NCI-H69 (cell line): ENCODE measurements around the gene SLC30A2.

Experiments used
- DNase-seq: peaks from one replicate; lab custom pipeline; 2025; lab: John Stamatoyannopoulos, UW

SLC30A2 gene

DNA sequence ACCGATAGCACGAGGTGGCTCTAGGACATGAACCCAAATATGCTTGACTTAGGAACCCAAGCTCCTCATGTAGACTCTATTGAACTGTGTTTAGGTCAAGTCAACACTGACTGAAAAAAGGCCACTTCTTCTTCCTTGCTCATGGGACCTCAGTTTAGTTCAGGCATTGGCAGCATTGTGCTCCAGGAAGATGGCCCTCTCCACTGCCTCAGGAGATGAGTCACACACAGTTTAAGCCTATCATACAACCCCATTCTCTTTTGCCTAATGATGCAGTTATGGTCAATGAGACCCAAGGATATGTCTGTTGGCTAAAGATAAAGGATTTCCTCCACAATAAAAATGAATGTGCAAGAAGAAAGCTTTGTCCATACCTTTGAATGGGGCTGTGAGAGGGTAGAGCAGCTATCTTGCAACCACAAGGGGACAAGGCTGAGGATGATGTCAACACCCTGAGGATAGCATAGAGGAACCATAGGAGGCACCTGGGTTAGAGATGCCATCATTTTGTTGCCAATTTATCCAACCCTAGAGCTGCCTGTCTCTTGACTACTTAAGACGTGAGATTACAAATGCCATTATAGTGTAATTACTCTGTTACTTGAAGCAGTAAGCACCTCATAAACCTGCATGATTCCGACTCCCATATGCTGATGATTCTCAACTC, 24.5 kb upstream of the SLC30A2 start:
- DNase-seq, result no peak

DNA sequence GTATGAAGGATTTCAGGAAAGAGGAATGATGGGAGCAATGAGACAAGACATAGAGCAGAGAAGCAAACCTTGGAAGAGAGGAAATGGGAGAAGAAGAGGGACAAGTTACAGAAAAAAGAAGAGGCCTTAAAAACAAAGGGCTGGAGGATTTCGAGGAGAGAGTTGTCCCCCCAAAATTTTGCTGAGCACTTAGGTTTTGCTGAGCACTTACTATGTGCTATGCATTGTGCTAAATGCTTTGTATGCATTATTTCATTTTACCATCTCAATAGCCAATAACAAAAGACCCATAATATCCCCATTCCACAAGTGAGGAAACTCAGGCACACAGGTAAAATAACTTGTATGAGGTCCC, 24.0 kb upstream of the SLC30A2 start:
- no peak for DNase-seq

DNA sequence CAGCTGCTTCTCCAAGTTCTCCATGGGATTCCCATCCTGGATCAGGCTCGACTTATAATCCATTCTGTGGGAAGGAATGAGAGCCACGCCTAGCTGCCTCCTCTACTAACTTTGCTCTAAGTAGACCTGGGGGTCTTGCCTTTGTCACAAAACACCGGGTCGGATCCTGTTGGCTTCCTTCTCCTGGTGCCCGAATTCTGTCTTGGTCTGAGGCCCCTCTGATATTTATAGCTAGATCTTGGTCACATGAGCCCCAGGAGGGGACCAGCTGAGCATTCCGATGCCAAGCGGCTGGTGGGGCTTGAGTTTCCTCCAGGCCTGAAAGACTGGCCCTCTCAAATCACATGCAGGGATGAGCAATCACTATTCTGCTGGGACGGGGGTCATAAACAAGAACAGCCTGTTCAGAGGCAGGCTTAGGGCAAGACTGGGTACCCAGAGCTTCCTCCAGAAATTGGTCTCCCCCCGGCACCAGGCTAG, 21.6 kb upstream of the SLC30A2 start, which contains the start of gene TRIM63:
TRIM63 (minus strand) TSS at position 199 of the 480 bp plus-strand sequence; CDS start at position 63, 136 bp downstream.
- no peak for DNase-seq

DNA sequence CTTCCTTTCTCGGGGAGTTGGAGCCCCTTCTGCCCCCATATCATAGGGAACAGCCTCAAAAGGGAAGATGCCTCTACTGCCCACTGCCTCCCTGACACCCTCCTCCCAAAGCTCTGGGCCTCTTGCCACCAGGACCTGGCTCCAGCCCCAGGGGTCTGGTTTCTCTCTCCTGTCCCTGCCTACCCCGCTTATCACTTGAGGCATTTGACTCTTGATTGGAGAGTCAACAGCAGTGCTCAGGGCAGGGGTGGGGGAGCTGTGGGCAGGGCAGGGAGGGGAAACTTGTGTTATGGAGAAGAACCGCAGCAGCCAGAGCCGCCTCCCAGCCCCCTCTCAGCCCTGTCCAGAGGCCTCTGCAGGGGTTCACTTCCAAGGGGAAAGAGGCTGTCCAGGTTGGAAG, 20.9 kb upstream of the SLC30A2 start:
- no peak for DNase-seq

DNA sequence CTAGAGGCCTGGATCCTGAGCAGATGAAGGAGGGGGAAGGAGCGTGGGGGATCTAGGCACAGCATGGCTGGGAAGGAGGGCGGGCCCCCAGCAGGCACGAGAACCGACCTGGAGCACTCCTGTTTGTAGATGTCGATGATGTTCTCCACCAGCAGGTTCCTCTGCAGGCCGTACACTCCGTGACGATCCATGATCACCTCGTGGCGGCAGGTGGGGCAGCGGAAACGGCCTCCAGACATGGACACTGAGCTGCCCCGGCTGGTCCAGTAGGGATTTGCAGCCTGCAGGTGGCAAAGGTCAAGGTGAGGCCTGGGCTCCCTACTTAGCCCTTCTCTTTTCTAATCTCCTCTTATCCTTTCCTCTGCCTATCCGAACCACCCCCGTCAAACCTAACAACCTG, 20.2 kb upstream of the SLC30A2 start:
- DNase-seq, result no peak

DNA sequence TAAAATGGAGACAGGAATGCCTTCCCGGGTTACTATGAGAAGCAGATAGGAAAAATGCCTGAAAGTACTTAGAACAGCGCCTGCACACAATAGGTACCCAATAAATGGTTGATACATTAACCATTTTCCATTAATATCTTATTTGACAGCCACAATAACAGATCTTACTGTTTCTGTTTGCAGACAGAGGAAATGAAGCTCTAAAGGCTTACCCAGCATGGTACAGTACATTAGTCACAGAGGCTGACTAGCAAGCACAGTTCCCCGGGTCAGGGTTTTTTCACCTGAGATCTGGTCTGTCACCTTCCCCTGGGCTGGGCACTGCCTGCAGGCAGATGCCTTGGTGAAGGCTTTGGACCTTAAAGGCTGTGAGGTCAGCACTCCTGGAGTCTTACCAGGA, 18.6 kb upstream of the SLC30A2 start:
- no peak for DNase-seq

DNA sequence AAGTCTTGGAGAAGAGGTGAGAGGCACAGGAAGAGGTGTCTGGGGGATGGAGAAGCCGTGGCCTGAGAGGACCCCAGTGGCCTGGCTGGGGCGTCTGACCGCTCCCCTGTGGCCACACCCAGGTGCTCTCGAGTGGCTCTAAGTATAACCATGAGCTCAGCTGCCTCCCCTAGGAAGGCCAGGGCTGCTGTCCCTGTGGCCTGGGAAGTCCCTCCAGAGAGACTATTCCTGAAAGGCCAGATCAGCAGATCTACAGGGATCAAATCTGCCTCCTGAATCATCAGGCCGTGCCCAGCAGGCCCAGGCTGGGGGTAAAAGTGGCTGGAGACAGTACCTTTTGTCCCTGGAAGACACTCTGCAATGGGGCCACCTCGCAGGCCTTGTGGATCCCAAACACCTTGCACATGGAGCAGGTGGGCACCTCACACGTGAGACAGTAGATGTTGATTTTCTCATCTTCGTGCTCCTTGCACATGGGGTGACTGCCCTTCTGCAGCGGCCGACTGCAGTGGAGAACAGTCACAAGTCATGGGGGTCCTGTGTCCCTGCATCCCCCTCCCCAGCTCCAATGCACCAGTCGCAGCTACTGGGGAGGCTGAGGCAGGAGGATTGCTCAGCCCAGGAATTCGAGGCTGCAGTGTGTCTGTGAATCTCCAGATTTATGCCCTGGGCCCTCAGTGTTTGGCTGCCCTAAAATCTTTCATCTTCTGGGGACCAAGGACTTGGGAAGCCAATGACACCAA, 15.1 kb upstream of the SLC30A2 start:
- DNase-seq, result no peak

DNA sequence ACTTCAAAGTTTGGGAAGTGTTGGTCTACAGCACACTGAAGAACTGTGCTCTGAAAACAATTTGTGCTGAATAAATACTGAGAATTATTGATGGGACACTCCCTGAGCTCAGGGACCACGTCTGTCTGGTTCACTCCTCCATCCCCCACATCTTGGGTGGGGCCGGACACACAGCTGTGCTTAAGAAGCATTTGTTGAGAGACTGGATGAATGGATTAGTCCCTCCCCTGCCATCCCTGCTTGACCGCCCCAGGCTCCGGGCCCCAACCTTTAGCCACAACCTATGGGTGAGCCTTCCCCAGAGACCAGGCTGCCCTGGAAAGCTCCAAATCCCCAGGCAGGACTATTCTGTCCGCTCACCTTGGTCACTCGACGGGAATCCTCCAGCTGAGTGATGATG, 14.0 kb upstream of the SLC30A2 start:
- DNase-seq, result no peak

DNA sequence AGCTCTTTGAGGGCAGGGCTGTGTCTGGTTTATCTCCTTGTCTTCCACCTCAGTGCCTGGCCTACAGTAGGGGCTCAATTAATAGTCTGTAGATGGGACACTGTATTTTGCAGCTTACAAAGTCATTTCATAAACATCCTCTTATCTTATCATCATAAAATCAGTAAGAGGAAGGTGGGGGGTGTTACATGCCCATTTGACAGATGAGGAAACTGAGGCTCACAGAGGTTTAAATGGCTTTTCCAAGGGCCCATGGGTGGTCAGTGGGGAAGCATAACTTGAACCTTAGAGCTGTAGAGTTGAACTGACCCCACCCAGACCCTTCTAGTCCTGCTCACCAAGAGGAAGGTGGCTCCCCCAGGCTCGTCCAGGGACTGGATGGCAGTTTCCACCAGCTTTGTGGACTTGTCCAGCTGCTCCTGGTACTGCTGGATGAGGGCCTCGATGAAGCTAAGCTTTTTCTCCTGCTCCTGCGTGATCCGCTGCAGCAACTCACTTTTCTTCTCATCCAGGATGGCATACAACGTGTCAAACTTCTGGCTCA, 12.2 kb upstream of the SLC30A2 start:
- DNase-seq, result no peak

DNA sequence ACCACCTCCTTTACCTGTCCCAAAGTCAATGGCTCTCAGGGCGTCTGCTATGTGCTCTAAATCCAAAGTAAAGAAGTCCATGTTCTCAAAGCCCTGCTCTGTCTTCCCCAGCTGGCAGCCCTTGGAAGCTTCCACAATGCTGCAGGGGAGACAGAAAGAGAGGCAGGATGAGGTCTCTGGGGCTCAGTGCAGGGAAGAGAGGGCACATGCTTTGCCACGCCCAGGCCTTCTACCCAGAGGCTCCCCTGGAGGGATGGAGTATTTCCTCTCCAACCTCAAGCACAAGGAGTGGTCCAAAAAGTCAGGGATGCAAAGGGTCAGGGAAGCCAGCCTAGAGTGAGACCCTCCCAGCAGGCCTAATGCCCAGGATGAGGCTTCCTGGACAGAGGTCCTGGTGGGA, 11.3 kb upstream of the SLC30A2 start:
- no peak for DNase-seq

DNA sequence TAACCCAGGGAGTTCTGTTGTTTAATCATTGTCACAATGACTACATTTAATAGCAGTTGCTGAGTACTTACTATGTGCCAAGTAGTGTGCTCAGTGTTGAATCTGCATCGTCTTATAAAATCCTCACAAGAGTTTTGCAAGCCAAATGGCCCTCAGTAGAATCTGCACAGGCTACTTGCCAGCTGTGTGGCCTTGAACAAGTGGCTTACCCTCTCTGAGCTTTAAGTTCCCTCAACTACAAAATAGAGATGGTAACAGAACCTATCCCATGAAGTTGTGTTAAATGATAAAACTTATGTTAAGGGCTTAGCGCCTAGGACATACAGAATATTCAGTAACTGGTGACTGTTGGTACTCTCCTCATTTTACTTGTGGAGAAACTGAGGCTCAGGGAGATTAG, 9.1 kb upstream of the SLC30A2 start:
- no peak for DNase-seq

DNA sequence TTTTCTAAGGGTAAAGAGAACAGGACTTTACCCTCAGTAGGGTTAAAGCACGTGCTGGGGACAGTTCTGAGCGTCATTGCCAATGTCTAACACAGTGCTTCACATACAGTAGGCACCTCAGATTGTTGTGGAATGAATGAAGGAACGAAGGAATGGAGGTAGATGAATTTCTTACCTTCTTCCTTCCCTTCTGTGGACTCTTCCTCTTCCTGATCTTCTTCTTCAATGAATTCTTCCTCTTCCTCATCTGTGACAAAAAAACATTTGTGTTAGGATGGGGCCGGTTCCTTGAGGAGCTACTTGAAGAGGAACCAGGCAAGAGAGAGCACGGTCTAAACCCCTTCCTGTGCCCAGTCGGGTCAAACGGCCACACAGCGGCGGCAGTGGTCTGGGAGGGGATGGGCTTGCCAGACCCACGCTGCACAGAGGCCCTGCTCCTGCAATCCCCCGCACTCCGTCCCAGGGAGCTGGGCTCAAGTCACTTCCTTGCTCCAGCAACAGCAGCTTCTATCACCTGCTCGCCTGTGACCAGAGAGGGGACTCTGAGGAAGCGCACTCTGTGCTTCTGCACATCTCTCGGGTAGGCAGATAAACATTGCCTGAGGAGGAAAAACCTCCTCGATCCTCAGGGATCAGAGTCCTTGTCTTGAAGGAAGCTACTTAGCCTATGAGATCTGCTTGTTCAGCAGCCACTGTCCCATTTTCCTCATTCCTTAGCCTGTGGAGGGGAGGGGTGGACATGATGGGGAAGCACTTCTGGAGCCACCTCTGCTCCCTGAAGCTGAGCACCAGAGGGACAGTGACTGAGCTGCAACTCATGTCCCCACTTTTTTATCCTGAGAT, 8.0 kb upstream of the SLC30A2 start:
- no peak for DNase-seq

DNA sequence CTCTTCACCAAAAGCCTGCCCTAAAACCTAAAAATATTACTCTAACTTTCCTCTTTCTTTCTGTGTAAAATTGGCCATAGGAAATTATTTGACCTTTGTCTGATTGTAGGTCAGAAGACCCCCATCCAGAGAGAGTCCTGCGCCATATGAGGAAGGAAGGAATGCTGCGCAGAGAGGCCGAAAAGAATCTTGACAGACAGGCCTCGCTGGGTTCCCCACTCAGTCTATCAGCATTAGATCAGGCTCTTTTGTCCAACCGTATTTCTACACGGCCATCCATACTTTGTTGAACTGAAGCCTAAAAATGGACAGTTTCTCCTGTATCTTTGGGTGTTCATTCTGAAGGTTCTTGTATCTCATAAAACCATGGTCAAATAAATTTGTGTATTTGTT, 4.3 kb upstream of the SLC30A2 start:
- no peak for DNase-seq

DNA sequence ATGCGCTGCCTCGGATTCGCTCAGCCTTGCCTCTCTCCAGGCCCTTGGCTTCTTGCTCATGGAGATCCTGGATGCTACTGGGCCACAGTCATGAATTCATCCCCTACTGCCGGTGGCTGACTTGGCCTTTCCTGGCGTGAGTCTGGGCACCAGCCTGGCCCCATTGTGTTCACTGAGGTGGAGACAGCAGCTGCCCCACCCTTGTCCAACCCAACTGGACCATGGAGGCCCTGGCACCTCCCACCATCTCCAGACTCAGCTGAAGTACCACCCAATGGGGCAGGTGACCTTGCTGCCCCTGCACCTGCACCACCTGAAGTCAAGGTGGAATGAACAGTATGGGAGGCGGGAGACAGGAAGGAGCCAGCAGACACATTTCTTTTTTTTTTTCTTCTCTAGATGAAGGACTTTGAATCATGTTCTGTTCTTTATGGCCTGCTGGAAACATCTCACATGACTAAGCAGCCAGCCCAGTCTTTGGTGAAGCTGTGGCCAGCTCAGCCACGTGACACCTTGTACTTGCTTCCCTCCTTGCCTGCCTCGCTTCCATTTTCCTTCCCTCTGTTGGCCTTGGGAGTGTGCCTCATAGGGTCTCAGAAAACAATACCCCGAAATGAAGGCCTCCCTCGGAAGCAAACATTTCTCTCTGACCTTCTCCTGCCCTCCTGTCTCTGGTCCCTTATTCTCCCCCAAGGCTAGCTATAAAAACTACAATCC, 3.8 kb upstream of the SLC30A2 start:
- DNase-seq, result no peak

DNA sequence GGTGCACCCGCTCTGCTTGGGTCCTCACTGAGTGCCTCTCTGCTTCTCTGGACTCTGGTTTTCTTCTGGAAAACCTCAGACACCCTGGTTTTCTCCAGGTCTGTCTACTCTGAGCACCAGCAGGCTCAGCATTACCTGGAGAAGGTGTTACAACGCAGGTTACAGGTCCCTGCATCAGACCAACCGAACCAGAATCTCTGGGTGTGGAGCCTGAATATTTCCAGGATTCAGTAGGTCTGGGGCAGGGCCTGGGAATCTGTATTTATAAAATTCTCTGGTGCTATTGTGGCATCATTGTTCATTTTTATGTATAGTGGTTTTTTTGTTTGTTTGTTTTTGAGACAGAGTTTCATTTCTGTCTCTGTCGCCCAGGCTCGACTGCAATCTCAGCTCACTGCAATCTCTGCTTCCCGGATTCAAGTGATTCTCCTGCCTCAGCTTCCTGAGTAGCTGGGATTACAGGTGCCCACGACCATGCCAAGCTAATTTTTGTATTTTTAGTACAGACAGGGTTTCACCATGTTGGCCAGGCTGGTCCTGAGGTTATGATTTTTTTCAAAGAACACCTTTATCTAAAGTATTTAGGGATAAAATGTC, 1.5 kb upstream of the SLC30A2 start:
- DNase-seq, result no peak

DNA sequence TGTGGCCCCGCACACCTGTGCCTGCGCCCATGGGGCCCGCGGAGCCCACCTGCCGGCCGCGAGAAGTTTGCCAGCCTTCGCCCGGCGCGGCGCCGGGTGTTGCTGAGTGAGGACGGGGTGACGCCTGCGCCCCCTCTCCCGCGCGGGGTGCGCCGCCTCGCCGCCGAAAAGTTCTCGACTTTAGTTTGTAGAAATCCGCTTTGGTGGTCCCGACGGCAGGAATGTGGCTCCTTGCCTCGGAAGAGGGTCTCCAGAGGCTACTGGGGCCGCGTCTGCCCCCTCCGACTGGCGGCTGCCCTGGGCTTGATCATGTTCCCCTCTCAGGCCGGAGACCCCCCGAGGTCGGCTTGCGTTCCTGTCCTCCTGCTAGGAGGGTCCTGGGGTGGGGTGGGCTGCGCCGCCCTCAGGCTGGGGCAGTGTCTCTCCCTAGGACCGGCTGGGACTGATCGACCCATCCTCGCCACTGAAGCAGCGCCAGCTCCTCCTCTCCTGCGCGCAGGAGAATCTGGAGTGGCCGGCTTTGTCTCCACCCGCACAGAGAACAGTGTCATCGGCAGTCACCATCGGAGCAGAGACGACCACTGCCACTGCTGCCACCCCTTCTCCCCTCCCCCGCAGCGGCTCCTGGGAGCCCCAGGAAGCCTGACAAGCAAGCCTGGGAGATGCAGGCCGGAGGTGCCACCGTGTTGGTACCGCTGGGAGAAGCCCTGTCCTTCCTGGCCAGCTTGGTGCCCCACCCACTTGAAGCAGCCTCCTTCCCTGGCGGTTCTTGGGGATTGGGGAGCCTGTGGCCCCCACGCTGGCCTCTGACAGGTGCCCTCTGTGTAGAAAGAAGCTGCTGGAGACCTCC, 553 bp upstream of the SLC30A2 start:
- DNase-seq, result peak; percentile 2

DNA sequence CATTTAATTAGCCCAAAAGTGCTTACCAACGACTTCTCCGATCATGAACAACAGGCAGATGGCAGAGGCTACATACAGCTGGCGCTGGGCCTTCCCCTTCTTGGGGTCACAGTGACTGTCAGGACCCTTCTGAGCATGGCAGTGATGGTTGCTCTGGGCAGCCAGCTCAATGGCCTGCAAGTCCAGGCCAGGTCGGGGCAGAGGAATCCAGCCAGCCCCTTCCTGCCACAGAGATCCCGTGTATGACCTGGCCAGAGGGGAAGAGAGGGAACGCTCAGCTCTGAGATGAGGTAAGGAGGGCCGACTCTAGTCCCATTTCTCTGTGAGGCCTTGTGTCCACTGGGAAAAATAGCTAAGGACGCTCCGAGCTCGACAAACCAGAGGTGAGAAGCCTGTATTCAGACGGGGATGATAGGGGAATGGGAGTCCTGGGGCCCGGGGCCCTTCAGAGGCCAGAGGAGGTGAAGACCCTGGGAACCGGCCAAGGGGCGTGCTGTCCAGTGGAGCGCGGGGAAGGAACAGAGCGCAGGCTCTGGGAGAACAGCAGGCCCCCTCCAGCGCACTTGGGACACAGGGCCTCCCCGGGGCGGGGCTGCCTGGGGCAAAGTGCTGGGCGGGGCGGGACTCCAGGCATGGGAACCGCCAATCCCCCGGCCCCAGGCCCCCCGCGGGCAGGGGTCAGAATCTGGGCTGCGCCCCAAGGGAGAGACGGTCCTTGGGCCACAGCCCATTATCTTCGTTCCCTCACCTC, 772 bp downstream of the SLC30A2 start:
- peak; percentile 13 for DNase-seq

DNA sequence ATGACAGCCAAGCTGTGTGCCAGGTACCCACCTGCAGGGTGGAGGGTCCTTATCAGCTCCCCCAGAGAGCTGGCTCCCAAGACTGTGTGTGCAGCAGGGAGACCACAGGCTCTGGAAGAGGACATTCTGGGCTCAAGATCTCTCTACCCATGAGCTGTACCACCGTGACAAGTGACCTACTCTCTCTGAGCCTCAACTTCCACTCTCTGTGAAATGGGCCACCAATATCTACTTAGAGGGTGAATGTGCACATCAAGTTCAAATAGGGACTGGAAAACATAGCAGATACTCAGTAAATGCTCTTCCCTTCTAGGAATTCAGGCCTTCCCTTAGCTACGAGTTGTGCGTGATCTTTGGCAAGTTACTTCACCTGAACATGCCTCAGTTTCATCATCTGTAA, 1.5 kb downstream of the SLC30A2 start:
- no peak for DNase-seq

DNA sequence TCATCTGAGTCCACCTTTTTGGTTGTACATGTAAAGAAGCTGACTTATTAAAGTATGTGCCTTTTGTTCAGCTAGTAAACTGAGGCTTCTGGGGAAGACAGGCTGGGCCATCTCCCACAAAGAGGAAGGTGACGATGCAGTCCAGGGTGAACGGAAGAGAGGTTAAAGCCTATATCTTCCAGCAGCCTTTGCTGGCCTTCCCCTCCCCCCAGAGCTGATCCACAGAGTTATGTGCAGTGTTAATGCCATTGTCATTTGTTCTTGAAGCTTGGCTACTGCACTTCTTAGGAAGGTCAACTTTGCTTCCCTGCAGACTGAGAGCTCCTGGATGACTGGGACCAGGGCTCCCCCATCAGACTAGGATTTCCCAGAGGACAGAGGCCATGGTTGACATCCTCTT, 2.2 kb downstream of the SLC30A2 start:
- DNase-seq, result no peak

DNA sequence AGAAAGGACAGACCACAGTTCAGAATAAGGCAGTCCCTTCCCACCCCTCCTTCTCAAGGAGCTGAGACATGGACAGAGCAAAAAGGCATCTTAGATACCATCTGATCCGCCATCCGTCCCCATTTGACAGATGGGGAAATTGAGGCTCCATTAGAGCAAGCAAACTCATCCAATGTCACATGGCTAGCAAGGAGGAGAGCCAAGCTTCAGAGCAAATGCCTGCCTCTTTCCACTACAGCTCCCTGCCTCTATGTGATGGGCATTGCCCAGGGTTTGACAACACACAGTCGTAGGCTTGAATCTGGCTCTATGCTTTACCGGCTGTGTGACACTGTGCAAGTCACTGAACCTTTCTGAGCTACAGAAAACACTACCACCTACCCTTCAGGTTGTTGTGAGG, 3.9 kb downstream of the SLC30A2 start:
- no peak for DNase-seq
